Measurements from ENCODE around the gene ACAT2.
"Not testable (repeated sequence)": the region's sequence is repeated elsewhere in the genome, so short reads cannot be mapped to it uniquely, and the experiment has no call there.

ACAT2 gene

GRCh38 chr6:159821122-159821521 lies 59.3 kb downstream of the ACAT2 start:
- no peak for TF ChIP-seq CTCF (IDR thresholded peaks at IDR 0.05; ENCODE audit: borderline replicate concordance, control extremely low read depth, extremely low read depth, insufficient read depth, missing control alignments)
- in situ Hi-C loops (cut with MboI; ENCODE audit: low sequenced_read_pairs, unreplicated experiment): no loop called here
- no peak for DNase-seq (ENCODE audit: low spot score)

- no peak for TF ChIP-seq CTCF (IDR thresholded peaks at IDR 0.05; ENCODE audit: borderline replicate concordance, control extremely low read depth, extremely low read depth, insufficient read depth, missing control alignments)
- no peak for DNase-seq (ENCODE audit: low spot score)
- in situ Hi-C loops (cut with MboI; ENCODE audit: low sequenced_read_pairs, unreplicated experiment): no loop called here
Measured at GRCh38 chr6:159821726-159822125, 59.9 kb downstream of the ACAT2 start.

GRCh38 chr6:159823953-159824352 lies 62.1 kb downstream of the ACAT2 start:
- DNase-seq (ENCODE audit: low spot score): no peak
- in situ Hi-C loops (cut with MboI; ENCODE audit: low sequenced_read_pairs, unreplicated experiment): no loop called here

GRCh38 chr6:159824690-159825089 lies 62.8 kb downstream of the ACAT2 start:
- DNase-seq (ENCODE audit: low spot score); in situ Hi-C loops (cut with MboI; ENCODE audit: low sequenced_read_pairs, unreplicated experiment): not testable (repeated sequence)

More at GRCh38 chr6:159823953-159824352, 62.1 kb downstream of the ACAT2 start:
- no peak for TF ChIP-seq CTCF (IDR thresholded peaks at IDR 0.05; ENCODE audit: borderline replicate concordance, control extremely low read depth, extremely low read depth, insufficient read depth, missing control alignments)

GRCh38 chr6:159826004-159826403 lies 64.2 kb downstream of the ACAT2 start:
- no peak for DNase-seq (ENCODE audit: low spot score)
- in situ Hi-C loops (cut with MboI; ENCODE audit: low sequenced_read_pairs, unreplicated experiment): no loop called here
- no peak for TF ChIP-seq CTCF (IDR thresholded peaks at IDR 0.05; ENCODE audit: borderline replicate concordance, control extremely low read depth, extremely low read depth, insufficient read depth, missing control alignments)

- in situ Hi-C loops (cut with MboI; ENCODE audit: low sequenced_read_pairs, unreplicated experiment): no loop called here
- DNase-seq (ENCODE audit: low spot score): no peak
- TF ChIP-seq CTCF (IDR thresholded peaks at IDR 0.05; ENCODE audit: borderline replicate concordance, control extremely low read depth, extremely low read depth, insufficient read depth, missing control alignments): no peak
Measured at GRCh38 chr6:159826968-159827647, 65.3 kb downstream of the ACAT2 start.

GRCh38 chr6:159828074-159828473 lies 66.2 kb downstream of the ACAT2 start:
- in situ Hi-C loops (cut with MboI; ENCODE audit: low sequenced_read_pairs, unreplicated experiment): no loop called here
- DNase-seq (ENCODE audit: low spot score): no peak
- no peak for TF ChIP-seq CTCF (IDR thresholded peaks at IDR 0.05; ENCODE audit: borderline replicate concordance, control extremely low read depth, extremely low read depth, insufficient read depth, missing control alignments)

All from GM13976 (cell line).